Cardiac fibroblast (primary cell): Measurements from ENCODE around the gene OR2AJ1.
A peak's percentile ranks its signal among the peaks of the same experiment; 100 is the strongest.

Experiments
- DNase-seq, 2 donors: peaks; one replicate each; pipeline versions ENCODE4 v3.0.0 to v3.0.0-alpha.2; 2010; ENCODE audit warnings: low read depth in 2 of 2
- H3K4me3 ChIP-seq, 2 donors: replicated peaks in 1 of 2; 1 replicate in 1 of 2; 2 replicates in 1 of 2; pipeline ENCODE4 v1.5.1; 2011; ENCODE audit warnings: low read depth in 2 of 2, low read length in 2 of 2, mild to moderate bottlenecking in 2 of 2, moderate library complexity in 1 of 2
- TF ChIP-seq, protein P1 (sequence below): IDR thresholded peaks from one replicate; pipeline ENCODE4 v1.5.1; 2011; ENCODE audit warnings: low read depth, mild to moderate bottlenecking, low read length, inconsistent platforms

Gene OR2AJ1

DNA sequence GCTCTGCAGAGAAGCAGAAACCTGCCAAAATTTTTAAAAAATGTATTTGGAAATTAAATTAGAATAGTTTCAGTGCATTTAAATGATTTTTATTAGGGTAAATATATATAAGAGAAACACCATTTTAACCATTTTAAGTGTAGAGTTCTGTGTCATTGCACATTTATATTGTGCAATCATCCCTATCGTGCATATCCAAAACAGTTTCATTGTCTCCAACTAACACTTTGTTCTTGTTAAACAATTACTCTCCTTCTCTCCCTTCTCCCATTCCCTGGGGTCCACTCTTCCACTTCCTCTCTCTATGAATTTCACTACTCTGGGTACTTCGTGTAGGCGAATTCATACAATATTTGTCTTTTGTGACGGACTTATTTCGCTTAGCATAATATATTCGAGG lies 17.9 kb downstream of the OR2AJ1 start:
- TF ChIP-seq, protein P1, sequence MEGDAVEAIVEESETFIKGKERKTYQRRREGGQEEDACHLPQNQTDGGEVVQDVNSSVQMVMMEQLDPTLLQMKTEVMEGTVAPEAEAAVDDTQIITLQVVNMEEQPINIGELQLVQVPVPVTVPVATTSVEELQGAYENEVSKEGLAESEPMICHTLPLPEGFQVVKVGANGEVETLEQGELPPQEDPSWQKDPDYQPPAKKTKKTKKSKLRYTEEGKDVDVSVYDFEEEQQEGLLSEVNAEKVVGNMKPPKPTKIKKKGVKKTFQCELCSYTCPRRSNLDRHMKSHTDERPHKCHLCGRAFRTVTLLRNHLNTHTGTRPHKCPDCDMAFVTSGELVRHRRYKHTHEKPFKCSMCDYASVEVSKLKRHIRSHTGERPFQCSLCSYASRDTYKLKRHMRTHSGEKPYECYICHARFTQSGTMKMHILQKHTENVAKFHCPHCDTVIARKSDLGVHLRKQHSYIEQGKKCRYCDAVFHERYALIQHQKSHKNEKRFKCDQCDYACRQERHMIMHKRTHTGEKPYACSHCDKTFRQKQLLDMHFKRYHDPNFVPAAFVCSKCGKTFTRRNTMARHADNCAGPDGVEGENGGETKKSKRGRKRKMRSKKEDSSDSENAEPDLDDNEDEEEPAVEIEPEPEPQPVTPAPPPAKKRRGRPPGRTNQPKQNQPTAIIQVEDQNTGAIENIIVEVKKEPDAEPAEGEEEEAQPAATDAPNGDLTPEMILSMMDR, result no peak
- no peak overlapping the region for H3K4me3 ChIP-seq
- DNase-seq, result no peak

DNA sequence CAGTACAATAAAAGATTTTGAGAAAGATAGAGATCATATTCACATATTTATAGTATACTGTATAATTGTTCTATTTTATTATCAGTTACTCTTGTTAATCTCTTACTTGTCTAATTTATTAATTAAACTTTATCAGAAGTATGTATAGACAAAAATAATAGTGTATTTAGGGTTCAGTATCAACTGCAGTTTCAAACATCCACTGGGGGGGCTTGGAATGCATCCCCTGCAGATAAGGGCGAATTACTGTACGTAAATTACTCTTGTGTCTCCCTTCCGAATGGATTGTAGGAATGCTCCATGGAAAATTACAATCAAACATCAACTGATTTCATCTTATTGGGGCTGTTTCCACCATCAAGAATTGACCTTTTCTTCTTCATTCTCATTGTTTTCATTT lies 23.9 kb downstream of the OR2AJ1 start, which contains the start of gene OR2L8:
OR2L8 (plus strand) TSS at position 301 of the 400 bp plus-strand sequence; CDS start at position 301, 0 bp downstream.
- TF ChIP-seq, protein P1, result no peak
- no peak for DNase-seq
- no peak within 1 kb of the TSS for H3K4me3 ChIP-seq

DNA sequence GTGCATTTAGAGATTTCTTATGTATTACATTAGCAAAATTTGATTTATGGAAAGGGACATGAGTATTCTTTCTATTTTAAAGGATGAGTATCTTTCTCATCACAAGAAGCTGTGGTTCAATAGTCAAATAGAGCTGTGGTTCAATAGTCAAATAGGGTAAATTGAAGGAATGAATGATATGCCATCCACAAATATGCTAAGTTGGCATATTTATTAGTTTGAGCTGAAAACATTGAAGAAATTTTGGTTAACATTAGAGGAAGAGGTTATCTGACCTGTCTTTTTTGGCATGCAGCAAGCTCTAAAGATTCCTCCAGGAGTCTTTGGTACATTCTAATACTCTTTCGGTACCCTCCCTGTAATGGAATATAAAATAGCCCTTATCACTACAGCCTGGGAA lies 28.7 kb downstream of the OR2AJ1 start:
- no peak for DNase-seq
- H3K4me3 ChIP-seq, result no peak overlapping the region
- TF ChIP-seq, protein P1, result no peak

DNA sequence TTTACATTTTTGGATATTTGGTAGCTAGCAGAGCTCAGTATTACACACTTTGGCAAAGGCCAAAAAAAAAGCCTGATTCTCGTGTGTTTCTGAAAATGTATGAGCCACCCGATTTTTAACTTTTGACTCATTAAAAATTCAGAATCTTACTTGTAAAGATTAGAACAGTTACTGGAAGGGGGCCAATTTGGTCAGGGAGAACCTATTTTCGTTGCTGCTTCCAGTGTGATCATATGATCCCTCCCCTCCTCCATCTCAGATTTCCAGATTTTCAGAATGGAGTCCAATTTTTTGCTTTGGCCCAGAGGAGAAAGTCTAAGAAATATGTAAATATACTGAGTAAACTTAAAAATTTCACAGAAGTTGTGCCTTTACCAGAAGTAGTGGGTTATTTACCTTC lies 37.1 kb downstream of the OR2AJ1 start:
- DNase-seq, result peak in 1 of 2 donors; percentile 1
- no peak overlapping the region for H3K4me3 ChIP-seq
- TF ChIP-seq, protein P1, result no peak

DNA sequence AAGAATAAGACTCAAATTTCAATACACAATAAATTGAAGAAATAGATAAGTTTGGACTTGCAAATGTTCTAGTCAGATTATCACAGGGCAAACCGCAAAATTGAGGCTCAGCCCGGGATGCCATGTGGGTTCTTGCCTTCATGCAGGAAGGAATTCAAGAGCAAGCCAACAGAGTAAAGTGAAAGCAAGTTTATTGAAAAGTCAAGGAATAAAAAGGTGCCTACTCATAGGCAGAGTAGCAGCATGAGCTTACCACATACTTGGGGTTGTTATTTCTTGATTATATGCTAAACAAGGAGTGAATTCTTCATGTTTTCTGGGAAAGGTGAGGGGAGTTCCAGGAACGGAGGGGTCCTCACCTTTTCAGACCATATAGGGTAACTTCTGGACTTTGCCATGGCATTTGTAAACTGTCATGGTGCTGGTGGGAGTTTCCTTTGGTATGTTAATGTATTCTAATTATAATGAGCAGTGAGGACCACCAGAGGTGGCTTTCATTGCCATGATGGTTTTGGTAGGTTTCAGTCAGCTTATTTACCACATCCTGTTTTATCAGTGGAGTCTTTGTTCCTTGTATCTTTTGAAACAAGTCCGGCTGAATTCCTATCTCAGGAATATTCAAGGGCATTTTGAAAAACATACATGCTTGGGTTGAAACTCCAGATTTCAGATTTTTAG lies 38.4 kb downstream of the OR2AJ1 start:
- H3K4me3 ChIP-seq, result no peak overlapping the region
- TF ChIP-seq, protein P1, result no peak
- DNase-seq, result no peak

DNA sequence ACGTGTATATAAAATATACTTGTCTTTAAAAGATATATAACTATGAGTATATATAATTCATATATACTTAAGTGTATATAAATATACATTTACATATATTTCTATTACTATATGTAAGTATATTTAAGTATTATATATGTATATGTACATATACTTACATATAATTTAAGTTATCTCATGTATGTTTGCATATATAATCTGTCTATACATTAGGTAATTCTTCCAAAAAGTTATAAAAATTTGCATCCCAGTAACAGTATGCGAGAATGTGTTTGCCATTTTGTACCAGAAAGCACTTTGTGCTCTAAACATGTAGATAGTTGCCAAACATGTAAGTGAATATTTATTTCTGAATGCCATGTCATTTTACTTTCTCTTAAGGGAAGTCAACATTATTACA lies 40.2 kb downstream of the OR2AJ1 start, which contains the start of gene OR2AK2:
OR2AK2 (plus strand) TSS at position 301 of the 400 bp plus-strand sequence. CDS start 144 bp downstream, outside the sequence.
- TF ChIP-seq, protein P1, result no peak

More for the DNA sequence above, 40.2 kb downstream of the OR2AJ1 start, which contains the start of gene OR2AK2:
- no peak for DNase-seq
- H3K4me3 ChIP-seq, result no peak within 1 kb of the TSS
